ENCODE results near the gene EPHA6. TPM values are rescaled to one million over a fixed set of nuclear protein-coding genes. Genes with fewer than 3 reads are reported as not detected.

EPHA6 gene
- total and polyA plus RNA-seq, 10 of the 15 experiments (the other 5 are each of a cell fraction or from before 2014, with no cell fraction given) = not detected

DNA sequence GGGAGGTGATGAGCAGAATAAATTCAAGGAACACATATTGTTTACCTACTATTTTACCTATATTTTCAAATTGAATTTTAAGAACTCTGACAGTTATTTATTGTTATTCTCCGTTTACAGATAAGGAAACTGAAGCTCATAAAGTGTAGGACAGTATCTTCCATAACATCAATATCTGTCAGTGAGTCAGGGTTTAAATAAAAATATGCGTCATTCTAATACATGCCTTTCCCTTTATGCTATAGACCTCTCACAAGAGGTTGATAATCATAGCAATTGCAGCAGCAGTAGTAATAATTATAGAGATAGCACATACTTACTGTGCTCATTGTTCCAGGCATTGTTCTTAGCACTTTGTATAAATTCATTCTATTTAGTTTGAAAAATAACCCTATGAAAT is 101.1 kb downstream of the EPHA6 start:
- Histone ChIP-seq H2AFZ (ENCODE audit: control insufficient read depth, low read depth, low read length) (no peak overlapping the region), H3K27ac (ENCODE audit: control insufficient read depth, insufficient read depth) (no peak overlapping the region), H3K4me2 (ENCODE audit: control insufficient read depth, insufficient read depth) (no peak overlapping the region), H3K4me1 (ENCODE audit: control insufficient read depth, insufficient read depth, low read length) (no peaks in the 10 kb centered on the region), H3K27me3 (replicated peaks in 1 of 2; ENCODE audit: control insufficient read depth in 2 of 2, insufficient read depth in 2 of 2, low read length in 1 of 2) (no peaks in the 10 kb centered on the region), H3K4me3 (no peak overlapping the region), H3K36me3 (ENCODE audit: control insufficient read depth in 2 of 2, insufficient read depth in 2 of 2, low read length in 1 of 2) (no peaks in the 10 kb centered on the region), H3K9ac (ENCODE audit: control insufficient read depth, insufficient read depth, low read length) (no peak overlapping the region), H4K20me1 (ENCODE audit: control insufficient read depth, insufficient read depth) (no peaks in the 10 kb centered on the region), H3K79me2 (ENCODE audit: control insufficient read depth, insufficient read depth, low read length) (no peaks in the 10 kb centered on the region), H3K9me3 (replicated peaks; ENCODE audit: control insufficient read depth, insufficient read depth, low read length) (no peaks in the 10 kb centered on the region)
- in situ Hi-C loops (cut with MboI) = no loop called here
- intact Hi-C loops (cut with micrococcal nuclease; ENCODE audit: unreplicated experiment) = no loop called here
- RAD21 ChIA-PET (ENCODE audit: unreplicated experiment) = no interaction called here
- no peak for ATAC-seq
- SMC1A ChIA-PET (ENCODE audit: uncharacterized antibody, unreplicated experiment) = no interaction called here
- POLR2A ChIA-PET = no interaction called here
- DNase-seq (ENCODE audit: low read depth, low spot score) = no peak
- FAIRE-seq = no peak
- BruUV-seq (replicated peaks) = no TSS peak
- CTCF ChIA-PET = no interaction called here
- 0% methylated on average over 2 of the region's 2 CpGs for WGBS (ENCODE audit: insufficient coverage, insufficient replicate concordance, low lambda C conversion rate, missing lambda C conversion rate)
- TF ChIP-seq ZZZ3 (IDR thresholded peaks at IDR 0.05; ENCODE audit: control insufficient read depth, insufficient read length, low read depth) (no peak), ZNF217 (IDR thresholded peaks at IDR 0.05) (no peak), CHD2 (IDR thresholded peaks at IDR 0.05; ENCODE audit: borderline replicate concordance, low read depth, low read length) (no peak), ZBTB33 (IDR thresholded peaks at IDR 0.05) (no peak), SUPT20H (IDR thresholded peaks at IDR 0.05; ENCODE audit: borderline replicate concordance, control insufficient read depth, low read depth, low read length) (no peak), NR2C2 (IDR thresholded peaks at IDR 0.05; ENCODE audit: borderline replicate concordance, control insufficient read depth, insufficient read length, low read depth) (no peak), SIN3A (IDR thresholded peaks at IDR 0.05; ENCODE audit: low read depth, low read length) (no peak), SP1 (IDR thresholded peaks at IDR 0.05; ENCODE audit: low read depth, low read length) (no peak), ESRRA (IDR thresholded peaks at IDR 0.05; ENCODE audit: low read length) (no peak), ZBTB40 (IDR thresholded peaks at IDR 0.05; ENCODE audit: borderline replicate concordance) (no peak), GATAD2B (conservative IDR thresholded peaks at IDR 0.05; ENCODE audit: low read depth) (no peak), STAT3 (IDR thresholded peaks at IDR 0.05; ENCODE audit: low read depth, low read length) (no peak), TBL1XR1 (IDR thresholded peaks at IDR 0.05; ENCODE audit: low read depth, low read length) (no peak), CBX3 (IDR thresholded peaks at IDR 0.05; ENCODE audit: borderline replicate concordance, low read depth) (no peak)
- TF ChIP-seq, protein P1, sequence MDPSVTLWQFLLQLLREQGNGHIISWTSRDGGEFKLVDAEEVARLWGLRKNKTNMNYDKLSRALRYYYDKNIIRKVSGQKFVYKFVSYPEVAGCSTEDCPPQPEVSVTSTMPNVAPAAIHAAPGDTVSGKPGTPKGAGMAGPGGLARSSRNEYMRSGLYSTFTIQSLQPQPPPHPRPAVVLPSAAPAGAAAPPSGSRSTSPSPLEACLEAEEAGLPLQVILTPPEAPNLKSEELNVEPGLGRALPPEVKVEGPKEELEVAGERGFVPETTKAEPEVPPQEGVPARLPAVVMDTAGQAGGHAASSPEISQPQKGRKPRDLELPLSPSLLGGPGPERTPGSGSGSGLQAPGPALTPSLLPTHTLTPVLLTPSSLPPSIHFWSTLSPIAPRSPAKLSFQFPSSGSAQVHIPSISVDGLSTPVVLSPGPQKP (IDR thresholded peaks at IDR 0.05; ENCODE audit: low read depth, low read length) = no peak
- TF ChIP-seq, protein P2, sequence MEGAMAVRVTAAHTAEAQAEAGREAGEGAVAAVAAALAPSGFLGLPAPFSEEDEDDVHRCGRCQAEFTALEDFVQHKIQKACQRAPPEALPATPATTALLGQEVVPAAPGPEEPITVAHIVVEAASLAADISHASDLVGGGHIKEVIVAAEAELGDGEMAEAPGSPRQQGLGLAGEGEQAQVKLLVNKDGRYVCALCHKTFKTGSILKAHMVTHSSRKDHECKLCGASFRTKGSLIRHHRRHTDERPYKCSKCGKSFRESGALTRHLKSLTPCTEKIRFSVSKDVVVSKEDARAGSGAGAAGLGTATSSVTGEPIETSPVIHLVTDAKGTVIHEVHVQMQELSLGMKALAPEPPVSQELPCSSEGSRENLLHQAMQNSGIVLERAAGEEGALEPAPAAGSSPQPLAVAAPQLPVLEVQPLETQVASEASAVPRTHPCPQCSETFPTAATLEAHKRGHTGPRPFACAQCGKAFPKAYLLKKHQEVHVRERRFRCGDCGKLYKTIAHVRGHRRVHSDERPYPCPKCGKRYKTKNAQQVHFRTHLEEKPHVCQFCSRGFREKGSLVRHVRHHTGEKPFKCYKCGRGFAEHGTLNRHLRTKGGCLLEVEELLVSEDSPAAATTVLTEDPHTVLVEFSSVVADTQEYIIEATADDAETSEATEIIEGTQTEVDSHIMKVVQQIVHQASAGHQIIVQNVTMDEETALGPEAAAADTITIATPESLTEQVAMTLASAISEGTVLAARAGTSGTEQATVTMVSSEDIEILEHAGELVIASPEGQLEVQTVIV (IDR thresholded peaks at IDR 0.05; ENCODE audit: borderline replicate concordance, partially characterized antibody) = no peak

Data from GM12878 (cell line).